A549 (cell line): Measurements from ENCODE around the gene HRH3. TPM values are rescaled to one million over a fixed set of nuclear protein-coding genes. Genes with fewer than 3 reads are reported as not detected.

Experiments
- ATAC-seq, 2 experiments: fragments of 200-7000 bp in 1 of 2; fragments of >200 bp in 1 of 2; cut with Nextera tagmentation in 1 of 2; cut with Tn5 transposase in 1 of 2; 3 replicates each; pipeline versions ENCODE4 v1.8.0 to v1.9.1; 2018 to 2020; ENCODE audit warnings: mild to moderate bottlenecking in 1 of 2, moderate library complexity in 1 of 2
- CTCF ChIA-PET: fragments of 300-600 bp; sonication (Branson Sonifier 250); formaldehyde crosslinking; extraction: SDS; loops from one replicate; lab custom pipeline; 2021; ENCODE audit warnings: antibody characterized with exemption, inconsistent platforms; lab: Yijun Ruan, JAX
- POLR2A ChIA-PET: fragments of 350-600 bp; formaldehyde crosslinking; extraction: SDS; loops from one replicate; lab custom pipeline; 2021; ENCODE audit warnings: antibody characterized with exemption, inconsistent platforms; lab: Yijun Ruan, JAX
- DNase-seq, 2 experiments: peaks; one replicate each; pipeline versions ENCODE4 v3.0.0 to v3.0.0-alpha.2; 2011 to 2016; ENCODE audit warnings: low read depth in 1 of 2, low spot score in 1 of 2
- FAIRE-seq: peaks from 2 replicates; lab custom pipeline; 2011; peaks lifted over from hg19 to GRCh38; lab: Jason Lieb, UNC
- H3K27ac ChIP-seq, 2 experiments: fragments of >200 bp; sonication (Bioruptor Twin); formaldehyde crosslinking; 3 replicates each; pipeline ENCODE4 v1.5.1; 2016 to 2017
- H3K4me1 ChIP-seq: fragments of >200 bp; sonication (Bioruptor Twin); formaldehyde crosslinking; 3 replicates; pipeline ENCODE4 v1.6.1; 2016
- H3K4me2 ChIP-seq: fragments of >200 bp; sonication (Bioruptor Twin); formaldehyde crosslinking; 3 replicates; pipeline ENCODE4 v1.6.1; 2016
- H3K4me3 ChIP-seq: fragments of >200 bp; sonication (Bioruptor Twin); formaldehyde crosslinking; 3 replicates; pipeline ENCODE4 v1.5.1; 2016
- H3K9me3 ChIP-seq: fragments of >200 bp; sonication (Bioruptor Twin); formaldehyde crosslinking; 3 replicates; pipeline ENCODE4 v1.6.1; 2016
- CHD2 ChIP-seq: fragments of 150-350 bp; IDR thresholded peaks from 2 replicates; pipeline ENCODE4 v1.6.1; 2014; ENCODE audit warnings: low read length; ENCODE audit not compliant: partially characterized antibody
- E2F6 ChIP-seq: IDR thresholded peaks from 2 replicates; pipeline ENCODE4 v1.6.1; 2012; ENCODE audit warnings: low read depth, borderline replicate concordance
- EHF ChIP-seq: fragments of 250-450 bp; sonication (Bioruptor Pico); IDR thresholded peaks from 2 replicates; pipeline ENCODE4 v1.5.0; 2020; ENCODE audit warnings: mild to moderate bottlenecking
- EHMT2 ChIP-seq: fragments of 200-600 bp; sonication (generic); IDR thresholded peaks from 2 replicates; pipeline ENCODE4 v1.6.1; 2016; ENCODE audit warnings: antibody characterized with exemption, low read depth, mild to moderate bottlenecking, moderate library complexity
- EP300 ChIP-seq, 2 experiments: fragments of >200 bp; sonication (Bioruptor Twin); formaldehyde crosslinking; IDR thresholded peaks; 2 replicates in 1 of 2; 3 replicates in 1 of 2; pipeline ENCODE4 v1.6.1; 2016 to 2017
- FOSL2 ChIP-seq, 2 experiments: fragments of 450-650 bp in 1 of 2; fragments of >200 bp in 1 of 2; sonication (Bioruptor Twin) in 1 of 2; formaldehyde crosslinking; IDR thresholded peaks; 2 replicates each; pipeline versions ENCODE4 v1.5.0 to v1.6.1; 2016 to 2020; ENCODE audit warnings: mild to moderate bottlenecking in 1 of 2, moderate library complexity in 1 of 2
- HDAC2 ChIP-seq: fragments of 200-600 bp; sonication (generic); IDR thresholded peaks from 2 replicates; pipeline ENCODE4 v1.6.1; 2016
- HOXA7 ChIP-seq: fragments of 250-450 bp; sonication (Bioruptor Pico); IDR thresholded peaks from 2 replicates; pipeline ENCODE4 v1.5.0; 2020; ENCODE audit warnings: mild to moderate bottlenecking, moderate library complexity
- HOXB13 ChIP-seq: fragments of 250-450 bp; sonication (Bioruptor Pico); IDR thresholded peaks from 2 replicates; pipeline ENCODE4 v1.5.0; 2020; ENCODE audit warnings: low read depth, mild to moderate bottlenecking, moderate library complexity
- JUN ChIP-seq, 2 experiments: fragments of >200 bp; sonication (Bioruptor Twin); formaldehyde crosslinking; IDR thresholded peaks; 2 replicates in 1 of 2; 3 replicates in 1 of 2; pipeline ENCODE4 v1.6.1; 2016 to 2017
- KDM1A ChIP-seq: fragments of 200-600 bp; sonication (generic); IDR thresholded peaks from 2 replicates; pipeline ENCODE4 v1.6.1; 2016; ENCODE audit warnings: low read depth, mild to moderate bottlenecking
- MAFK ChIP-seq: fragments of 450-650 bp; IDR thresholded peaks from 2 replicates; pipeline ENCODE4 v1.6.1; 2014; ENCODE audit not compliant: partially characterized antibody
- MAX ChIP-seq: IDR thresholded peaks from 2 replicates; pipeline ENCODE4 v1.6.1; 2012
- MAZ ChIP-seq: fragments of 150-350 bp; IDR thresholded peaks from 2 replicates; pipeline ENCODE4 v1.6.1; 2014; ENCODE audit warnings: antibody characterized with exemption, low read depth, low read length, borderline replicate concordance
- PBX3 ChIP-seq: IDR thresholded peaks from 2 replicates; pipeline ENCODE4 v1.6.1; 2012
- PHF8 ChIP-seq: fragments of 200-600 bp; sonication (generic); IDR thresholded peaks from 2 replicates; pipeline ENCODE4 v1.6.1; 2016; ENCODE audit warnings: low read depth, mild to moderate bottlenecking, antibody characterized with exemption, moderate library complexity, borderline replicate concordance
- POLR2AphosphoS2 ChIP-seq: conservative IDR thresholded peaks from 2 replicates; pipeline ENCODE4 v1.6.1; 2012; ENCODE audit warnings: low read length, improper control_type of control experiment, inconsistent platforms
- RFX5 ChIP-seq: fragments of 450-650 bp; IDR thresholded peaks from 2 replicates; pipeline ENCODE4 v1.7.1; 2014; ENCODE audit warnings: antibody characterized with exemption, mild to moderate bottlenecking, moderate library complexity
- ZC3H11A ChIP-seq: fragments of 450-650 bp; IDR thresholded peaks from 2 replicates; pipeline ENCODE4 v1.6.1; 2014; ENCODE audit warnings: antibody characterized with exemption, mild to moderate bottlenecking
- ZNF302 ChIP-seq: fragments of 250-450 bp; sonication (Bioruptor Pico); IDR thresholded peaks from 2 replicates; pipeline ENCODE4 v1.9.0; 2021; ENCODE audit warnings: inconsistent platforms, mild to moderate bottlenecking, moderate library complexity
- ZSCAN20 ChIP-seq: fragments of 250-450 bp; sonication (Bioruptor Pico); IDR thresholded peaks from 2 replicates; pipeline ENCODE4 v1.8.0; 2022; ENCODE audit warnings: mild to moderate bottlenecking, moderate library complexity
- WGBS: methylation state at CpG from one replicate; pipeline ENCODE4 v1.1.6; 2017; ENCODE audit errors: missing lambda C conversion rate; 5-methylcytosine and 5-hydroxymethylcytosine counted together
- polyA plus RNA-seq, 4 experiments: library from polyadenylated mRNA; depleted of rRNA in 3 of 4; stranded (reverse); fragments of >200 nt; fragmentation: RNase III in 1 of 4; extraction: RNeasy Plus Mini Kit Qiagen cat#74134 plus additional on column Dnase treatment in 1 of 4; gene quantifications; 2 replicates in 3 of 4; 3 replicates in 1 of 4; pipeline ENCODE4 v1.2.3, GENCODE V29; 2011 to 2017
- TF ChIP-seq, protein P1 (sequence below): fragments of 450-650 bp; IDR thresholded peaks from 2 replicates; pipeline ENCODE4 v1.6.1; 2014; ENCODE audit warnings: antibody characterized with exemption
- TF ChIP-seq, protein P2 (sequence below): fragments of 250-450 bp; sonication (Bioruptor Pico); IDR thresholded peaks from 2 replicates; pipeline ENCODE4 v1.5.0; 2021; ENCODE audit warnings: mild to moderate bottlenecking, moderate library complexity, borderline replicate concordance

The HRH3 gene
- polyA plus RNA-seq, 2 of the 4 experiments (the other 2 are of a cell fraction): not detected

GRCh38 chr20:62239278-62239879, 19.3 kb upstream of the HRH3 start:
- WGBS: 82% methylated on average over 19 of the region's 23 CpGs
- FAIRE-seq (no peak), DNase-seq (no peak), ATAC-seq (no peak)
- Histone ChIP-seq H3K27ac (peak overlapping the region; percentile 81 to 93; a peak in 5 of 6 replicates), H3K4me3 (peak overlapping the region; percentile 98), H3K4me1 (peaks cover 8% of the 10 kb centered on the region; the same call in 1 of the 3 replicates), H3K9me3 (no peaks in the 10 kb centered on the region), H3K4me2 (peak overlapping the region; percentile 99)
- POLR2A ChIA-PET: no interaction called here
- CTCF ChIA-PET: interaction anchor here (1.6 kb wide), 1 partner anchor 21 kb away, joined by 4 read pairs; no protein-coding TSS in a partner anchor
- TF ChIP-seq FOSL2 (IDR thresholded peaks at IDR 0.05) (no peak), FOSL2 (CRISPR knock-in tag; IDR thresholded peaks at IDR 0.05) (no peak), KDM1A (no peak), HOXB13 (no peak), HDAC2 (no peak), RFX5 (no peak)
- TF ChIP-seq, protein P1, sequence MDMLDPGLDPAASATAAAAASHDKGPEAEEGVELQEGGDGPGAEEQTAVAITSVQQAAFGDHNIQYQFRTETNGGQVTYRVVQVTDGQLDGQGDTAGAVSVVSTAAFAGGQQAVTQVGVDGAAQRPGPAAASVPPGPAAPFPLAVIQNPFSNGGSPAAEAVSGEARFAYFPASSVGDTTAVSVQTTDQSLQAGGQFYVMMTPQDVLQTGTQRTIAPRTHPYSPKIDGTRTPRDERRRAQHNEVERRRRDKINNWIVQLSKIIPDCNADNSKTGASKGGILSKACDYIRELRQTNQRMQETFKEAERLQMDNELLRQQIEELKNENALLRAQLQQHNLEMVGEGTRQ: no peak

GRCh38 chr20:62238569-62239277, 18.6 kb upstream of the HRH3 start:
- peak overlapping the region; percentile 98 for H3K4me3 ChIP-seq
- peak in 1 of 2 experiments; percentile 48; a peak in 1 of 5 replicates for TF ChIP-seq JUN (IDR thresholded peaks at IDR 0.05)
- TF ChIP-seq, protein P2, sequence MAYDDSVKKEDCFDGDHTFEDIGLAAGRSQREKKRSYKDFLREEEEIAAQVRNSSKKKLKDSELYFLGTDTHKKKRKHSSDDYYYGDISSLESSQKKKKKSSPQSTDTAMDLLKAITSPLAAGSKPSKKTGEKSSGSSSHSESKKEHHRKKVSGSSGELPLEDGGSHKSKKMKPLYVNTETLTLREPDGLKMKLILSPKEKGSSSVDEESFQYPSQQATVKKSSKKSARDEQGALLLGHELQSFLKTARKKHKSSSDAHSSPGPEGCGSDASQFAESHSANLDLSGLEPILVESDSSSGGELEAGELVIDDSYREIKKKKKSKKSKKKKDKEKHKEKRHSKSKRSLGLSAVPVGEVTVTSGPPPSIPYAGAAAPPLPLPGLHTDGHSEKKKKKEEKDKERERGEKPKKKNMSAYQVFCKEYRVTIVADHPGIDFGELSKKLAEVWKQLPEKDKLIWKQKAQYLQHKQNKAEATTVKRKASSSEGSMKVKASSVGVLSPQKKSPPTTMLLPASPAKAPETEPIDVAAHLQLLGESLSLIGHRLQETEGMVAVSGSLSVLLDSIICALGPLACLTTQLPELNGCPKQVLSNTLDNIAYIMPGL: no peak
- TF ChIP-seq PHF8: 0 out of 2 replicates have a peak, but pooled peaks have one; percentile 28
- CTCF ChIA-PET: interaction anchor here (1.2 kb wide), 1 partner anchor 130 kb away, joined by 3 read pairs; no protein-coding TSS in a partner anchor
- POLR2A ChIA-PET: interaction anchor here (1.1 kb wide), 1 partner anchor 62 kb away, joined by 3 read pairs; no protein-coding TSS in a partner anchor
- H3K4me1 ChIP-seq: peaks cover 8% of the 10 kb centered on the region; the same call in 1 of the 3 replicates
- peak overlapping the region; percentile 99 for H3K4me2 ChIP-seq
- no peak for FAIRE-seq
- no peak for DNase-seq
- H3K27ac ChIP-seq: peak overlapping the region; percentile 81 to 93
- H3K9me3 ChIP-seq: no peaks in the 10 kb centered on the region
- WGBS: 3% methylated on average over 16 of the region's 70 CpGs
- ATAC-seq: peak in 1 of 2 experiments; percentile 48; a peak in 3 of 6 replicates

- Histone ChIP-seq H3K4me1 (peaks cover 8% of the 10 kb centered on the region; the same call in 1 of the 3 replicates), H3K9me3 (no peaks in the 10 kb centered on the region), H3K4me3 (peak within 1 kb of the TSS; percentile 98), H3K4me2 (peak within 1 kb of the TSS; percentile 99), H3K27ac (peak within 1 kb of the TSS; percentile 81 to 93)
- ATAC-seq: peak; percentile 94 to 98
- TF ChIP-seq POLR2AphosphoS2 (no peak), FOSL2 (IDR thresholded peaks at IDR 0.05) (no peak), FOSL2 (CRISPR knock-in tag; IDR thresholded peaks at IDR 0.05) (peak; percentile 66), ZSCAN20 (CRISPR knock-in tag) (no peak), HDAC2 (0 out of 2 replicates have a peak, but pooled peaks have one; percentile 45), PBX3 (peak; percentile 97), HOXA7 (CRISPR knock-in tag) (no peak), E2F6 (no peak), EHMT2 (no peak), MAFK (peak; percentile 20), EHF (CRISPR knock-in tag) (no peak), MAZ (0 out of 2 replicates have a peak, but pooled peaks have one; percentile 33), CHD2 (no peak), ZNF302 (CRISPR knock-in tag) (no peak), ZC3H11A (no peak), MAX (peak; percentile 85), EP300 (IDR thresholded peaks at IDR 0.05) (no peak)
- TF ChIP-seq, protein P1: peak; percentile 81
- 7% methylated on average over 13 of the region's 55 CpGs for WGBS
- ChIA-PET CTCF (interaction anchor here (1.2 kb wide), 2 partner anchors 12 to 130 kb away, joined by 3 read pairs; no protein-coding TSS in a partner anchor), POLR2A (interaction anchor here (1.1 kb wide), 1 partner anchor 63 kb away, joined by 3 read pairs; no protein-coding TSS in a partner anchor)
- DNase-seq: peak; percentile 98 to 99
- FAIRE-seq: peak; percentile 67
These were observed 17.9 kb upstream of the HRH3 start, which contains the start of gene OSBPL2 for GRCh38 chr20:62237801-62238568. OSBPL2 (plus strand) TSS chr20:62238521; CDS start chr20:62256185, 17,664 bp downstream.
